GM23338 (cell line): ENCODE results near the gene ITPR2. TPM values are rescaled to one million over a fixed set of nuclear protein-coding genes. Genes with fewer than 3 reads are reported as not detected.

Experiments
- EZH2 ChIP-seq: fragments of 200-600 bp; sonication (generic); IDR thresholded peaks from one replicate; pipeline ENCODE4 v1.8.0; 2017; ENCODE audit warnings: antibody characterized with exemption, mild to moderate bottlenecking, low read depth; ENCODE audit not compliant: unreplicated experiment
- ZNF114 ChIP-seq: fragments of 250-450 bp; sonication (Bioruptor Pico); IDR thresholded peaks from 2 replicates; pipeline ENCODE4 v1.5.0; 2020; ENCODE audit warnings: mild to moderate bottlenecking, moderate library complexity
- polyA plus RNA-seq: library from polyadenylated mRNA; unstranded; fragments of >200 nt; fragmentation: Nextera tagmentation; extraction: Ambion mirVana; gene quantifications from 2 replicates; pipeline ENCODE4 v1.2.1, GENCODE V29; 2016
- total RNA-seq: library from RNA; depleted of rRNA; stranded (reverse); fragments of >200 nt; shearing (Covaris generic); gene quantifications from 2 replicates; pipeline ENCODE4 v1.2.3, GENCODE V29; 2014
- TF ChIP-seq, protein P1 (sequence below): fragments of 250-450 bp; sonication (Bioruptor Pico); IDR thresholded peaks from 2 replicates; pipeline ENCODE4 v1.5.0; 2020; ENCODE audit warnings: mild to moderate bottlenecking, moderate library complexity
- TF ChIP-seq, protein P2 (sequence below): IDR thresholded peaks from one replicate; pipeline ENCODE4 v1.6.1; 2018; ENCODE audit warnings: antibody characterized with exemption; ENCODE audit not compliant: unreplicated experiment

ITPR2 gene
- total and polyA plus RNA-seq, 2 experiments from 2014 or later: 44.5 to 65.2 TPM

DNA sequence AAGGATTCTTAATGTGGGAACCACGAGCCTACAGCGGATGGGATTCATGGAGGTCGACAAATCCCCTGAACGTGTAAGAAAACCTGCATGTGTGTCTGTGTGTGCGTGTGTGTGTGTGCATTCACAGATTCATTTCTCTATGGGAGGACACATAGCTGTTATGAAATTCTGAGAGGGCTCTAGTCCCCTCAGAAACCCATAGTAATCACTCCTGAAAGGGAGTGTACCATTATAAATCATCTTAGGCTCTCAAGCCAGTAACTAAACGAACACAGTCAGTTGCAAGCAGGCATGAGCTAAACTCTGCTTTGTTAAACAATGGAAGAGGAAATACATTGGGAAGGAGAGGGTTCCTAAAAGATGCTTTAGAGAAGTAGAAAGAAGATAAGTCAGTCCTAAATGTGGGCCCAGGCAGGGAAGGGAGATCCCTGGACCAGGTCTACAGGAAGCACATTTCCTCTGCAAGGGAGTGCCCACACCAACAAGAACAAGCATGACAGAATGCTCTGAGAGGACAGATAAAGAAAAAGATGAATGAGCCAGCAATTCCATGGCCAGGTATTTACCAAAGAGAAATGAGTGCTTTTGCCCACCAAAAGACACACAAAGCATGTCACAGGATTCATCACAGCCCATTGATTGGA, 91.3 kb downstream of the ITPR2 start (continued):
- TF ChIP-seq, protein P1, sequence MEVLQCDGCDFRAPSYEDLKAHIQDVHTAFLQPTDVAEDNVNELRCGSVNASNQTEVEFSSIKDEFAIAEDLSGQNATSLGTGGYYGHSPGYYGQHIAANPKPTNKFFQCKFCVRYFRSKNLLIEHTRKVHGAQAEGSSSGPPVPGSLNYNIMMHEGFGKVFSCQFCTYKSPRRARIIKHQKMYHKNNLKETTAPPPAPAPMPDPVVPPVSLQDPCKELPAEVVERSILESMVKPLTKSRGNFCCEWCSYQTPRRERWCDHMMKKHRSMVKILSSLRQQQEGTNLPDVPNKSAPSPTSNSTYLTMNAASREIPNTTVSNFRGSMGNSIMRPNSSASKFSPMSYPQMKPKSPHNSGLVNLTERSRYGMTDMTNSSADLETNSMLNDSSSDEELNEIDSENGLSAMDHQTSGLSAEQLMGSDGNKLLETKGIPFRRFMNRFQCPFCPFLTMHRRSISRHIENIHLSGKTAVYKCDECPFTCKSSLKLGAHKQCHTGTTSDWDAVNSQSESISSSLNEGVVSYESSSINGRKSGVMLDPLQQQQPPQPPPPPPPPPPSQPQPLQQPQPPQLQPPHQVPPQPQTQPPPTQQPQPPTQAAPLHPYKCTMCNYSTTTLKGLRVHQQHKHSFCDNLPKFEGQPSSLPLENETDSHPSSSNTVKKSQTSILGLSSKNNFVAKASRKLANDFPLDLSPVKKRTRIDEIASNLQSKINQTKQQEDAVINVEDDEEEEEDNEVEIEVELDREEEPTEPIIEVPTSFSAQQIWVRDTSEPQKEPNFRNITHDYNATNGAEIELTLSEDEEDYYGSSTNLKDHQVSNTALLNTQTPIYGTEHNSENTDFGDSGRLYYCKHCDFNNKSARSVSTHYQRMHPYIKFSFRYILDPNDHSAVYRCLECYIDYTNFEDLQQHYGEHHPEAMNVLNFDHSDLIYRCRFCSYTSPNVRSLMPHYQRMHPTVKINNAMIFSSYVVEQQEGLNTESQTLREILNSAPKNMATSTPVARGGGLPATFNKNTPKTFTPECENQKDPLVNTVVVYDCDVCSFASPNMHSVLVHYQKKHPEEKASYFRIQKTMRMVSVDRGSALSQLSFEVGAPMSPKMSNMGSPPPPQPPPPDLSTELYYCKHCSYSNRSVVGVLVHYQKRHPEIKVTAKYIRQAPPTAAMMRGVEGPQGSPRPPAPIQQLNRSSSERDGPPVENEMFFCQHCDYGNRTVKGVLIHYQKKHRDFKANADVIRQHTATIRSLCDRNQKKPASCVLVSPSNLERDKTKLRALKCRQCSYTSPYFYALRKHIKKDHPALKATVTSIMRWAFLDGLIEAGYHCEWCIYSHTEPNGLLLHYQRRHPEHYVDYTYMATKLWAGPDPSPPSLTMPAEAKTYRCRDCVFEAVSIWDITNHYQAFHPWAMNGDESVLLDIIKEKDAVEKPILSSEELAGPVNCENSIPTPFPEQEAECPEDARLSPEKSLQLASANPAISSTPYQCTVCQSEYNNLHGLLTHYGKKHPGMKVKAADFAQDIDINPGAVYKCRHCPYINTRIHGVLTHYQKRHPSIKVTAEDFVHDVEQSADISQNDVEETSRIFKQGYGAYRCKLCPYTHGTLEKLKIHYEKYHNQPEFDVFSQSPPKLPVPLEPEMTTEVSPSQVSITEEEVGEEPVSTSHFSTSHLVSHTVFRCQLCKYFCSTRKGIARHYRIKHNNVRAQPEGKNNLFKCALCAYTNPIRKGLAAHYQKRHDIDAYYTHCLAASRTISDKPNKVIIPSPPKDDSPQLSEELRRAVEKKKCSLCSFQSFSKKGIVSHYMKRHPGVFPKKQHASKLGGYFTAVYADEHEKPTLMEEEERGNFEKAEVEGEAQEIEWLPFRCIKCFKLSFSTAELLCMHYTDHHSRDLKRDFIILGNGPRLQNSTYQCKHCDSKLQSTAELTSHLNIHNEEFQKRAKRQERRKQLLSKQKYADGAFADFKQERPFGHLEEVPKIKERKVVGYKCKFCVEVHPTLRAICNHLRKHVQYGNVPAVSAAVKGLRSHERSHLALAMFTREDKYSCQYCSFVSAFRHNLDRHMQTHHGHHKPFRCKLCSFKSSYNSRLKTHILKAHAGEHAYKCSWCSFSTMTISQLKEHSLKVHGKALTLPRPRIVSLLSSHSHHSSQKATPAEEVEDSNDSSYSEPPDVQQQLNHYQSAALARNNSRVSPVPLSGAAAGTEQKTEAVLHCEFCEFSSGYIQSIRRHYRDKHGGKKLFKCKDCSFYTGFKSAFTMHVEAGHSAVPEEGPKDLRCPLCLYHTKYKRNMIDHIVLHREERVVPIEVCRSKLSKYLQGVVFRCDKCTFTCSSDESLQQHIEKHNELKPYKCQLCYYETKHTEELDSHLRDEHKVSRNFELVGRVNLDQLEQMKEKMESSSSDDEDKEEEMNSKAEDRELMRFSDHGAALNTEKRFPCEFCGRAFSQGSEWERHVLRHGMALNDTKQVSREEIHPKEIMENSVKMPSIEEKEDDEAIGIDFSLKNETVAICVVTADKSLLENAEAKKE (CRISPR knock-in tag): no peak
- TF ChIP-seq ZNF114 (CRISPR knock-in tag) (no peak), EZH2 (no peak)
- TF ChIP-seq, protein P2, sequence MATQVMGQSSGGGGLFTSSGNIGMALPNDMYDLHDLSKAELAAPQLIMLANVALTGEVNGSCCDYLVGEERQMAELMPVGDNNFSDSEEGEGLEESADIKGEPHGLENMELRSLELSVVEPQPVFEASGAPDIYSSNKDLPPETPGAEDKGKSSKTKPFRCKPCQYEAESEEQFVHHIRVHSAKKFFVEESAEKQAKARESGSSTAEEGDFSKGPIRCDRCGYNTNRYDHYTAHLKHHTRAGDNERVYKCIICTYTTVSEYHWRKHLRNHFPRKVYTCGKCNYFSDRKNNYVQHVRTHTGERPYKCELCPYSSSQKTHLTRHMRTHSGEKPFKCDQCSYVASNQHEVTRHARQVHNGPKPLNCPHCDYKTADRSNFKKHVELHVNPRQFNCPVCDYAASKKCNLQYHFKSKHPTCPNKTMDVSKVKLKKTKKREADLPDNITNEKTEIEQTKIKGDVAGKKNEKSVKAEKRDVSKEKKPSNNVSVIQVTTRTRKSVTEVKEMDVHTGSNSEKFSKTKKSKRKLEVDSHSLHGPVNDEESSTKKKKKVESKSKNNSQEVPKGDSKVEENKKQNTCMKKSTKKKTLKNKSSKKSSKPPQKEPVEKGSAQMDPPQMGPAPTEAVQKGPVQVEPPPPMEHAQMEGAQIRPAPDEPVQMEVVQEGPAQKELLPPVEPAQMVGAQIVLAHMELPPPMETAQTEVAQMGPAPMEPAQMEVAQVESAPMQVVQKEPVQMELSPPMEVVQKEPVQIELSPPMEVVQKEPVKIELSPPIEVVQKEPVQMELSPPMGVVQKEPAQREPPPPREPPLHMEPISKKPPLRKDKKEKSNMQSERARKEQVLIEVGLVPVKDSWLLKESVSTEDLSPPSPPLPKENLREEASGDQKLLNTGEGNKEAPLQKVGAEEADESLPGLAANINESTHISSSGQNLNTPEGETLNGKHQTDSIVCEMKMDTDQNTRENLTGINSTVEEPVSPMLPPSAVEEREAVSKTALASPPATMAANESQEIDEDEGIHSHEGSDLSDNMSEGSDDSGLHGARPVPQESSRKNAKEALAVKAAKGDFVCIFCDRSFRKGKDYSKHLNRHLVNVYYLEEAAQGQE: no peak
